Activated CD4-positive, alpha-beta T cell treated with anti-CD3 and anti-CD28 coated beads, Interleukin-2, amount 50 U/mL, for 1 hour (primary cell): ENCODE measurements around the gene SPACA7.

Experiments used
- DNase-seq: peaks from one replicate; pipeline ENCODE4 v3.0.0-alpha.2; 2020

SPACA7 gene

GRCh38 chr13:112450118-112450903, 74.2 kb downstream of the SPACA7 start:
- no peak for DNase-seq

- no peak for DNase-seq
These were observed 74.7 kb downstream of the SPACA7 start for GRCh38 chr13:112450904-112451240.

GRCh38 chr13:112451512-112452379, 75.6 kb downstream of the SPACA7 start:
- no peak for DNase-seq

GRCh38 chr13:112452380-112453206, 76.4 kb downstream of the SPACA7 start:
- no peak for DNase-seq

GRCh38 chr13:112453207-112453829, 77.2 kb downstream of the SPACA7 start:
- DNase-seq, result no peak

GRCh38 chr13:112453874-112454647, 77.9 kb downstream of the SPACA7 start:
- no peak for DNase-seq

- DNase-seq, result no peak
These were observed 78.6 kb downstream of the SPACA7 start for GRCh38 chr13:112454648-112455334.

- no peak for DNase-seq
These were observed 79.4 kb downstream of the SPACA7 start for GRCh38 chr13:112455476-112456059.

GRCh38 chr13:112456138-112457056, 80.2 kb downstream of the SPACA7 start:
- no peak for DNase-seq

- no peak for DNase-seq
These were observed 80.9 kb downstream of the SPACA7 start for GRCh38 chr13:112457081-112457480.

- no peak for DNase-seq
These were observed 81.3 kb downstream of the SPACA7 start for GRCh38 chr13:112457485-112457884.

GRCh38 chr13:112462408-112462807, 86.3 kb downstream of the SPACA7 start:
- no peak for DNase-seq

GRCh38 chr13:112464720-112465119, 88.6 kb downstream of the SPACA7 start:
- DNase-seq, result no peak

GRCh38 chr13:112465251-112466131, 89.3 kb downstream of the SPACA7 start:
- no peak for DNase-seq

GRCh38 chr13:112466132-112467058, 90.2 kb downstream of the SPACA7 start:
- DNase-seq, result no peak

- no peak for DNase-seq
These were observed 91.1 kb downstream of the SPACA7 start for GRCh38 chr13:112467236-112467635.

GRCh38 chr13:112468069-112468468, 91.9 kb downstream of the SPACA7 start:
- no peak for DNase-seq
